BLaER1 (cell line): ENCODE results near the gene EBI3.

Source experiments
- H3K27ac ChIP-seq: shearing (Covaris generic); formaldehyde crosslinking; 2 replicates; pipeline ENCODE4 v1.8.1; 2022
- H3K27me3 ChIP-seq: shearing (Covaris generic); formaldehyde crosslinking; 2 replicates; pipeline ENCODE4 v1.8.1; 2022
- H3K36me3 ChIP-seq: shearing (Covaris generic); formaldehyde crosslinking; 2 replicates; pipeline ENCODE4 v1.8.1; 2022
- H3K4me1 ChIP-seq: shearing (Covaris generic); formaldehyde crosslinking; 2 replicates; pipeline ENCODE4 v1.8.1; 2022
- H3K4me2 ChIP-seq: shearing (Covaris generic); formaldehyde crosslinking; 2 replicates; pipeline ENCODE4 v1.8.1; 2022
- H3K4me3 ChIP-seq: shearing (Covaris generic); formaldehyde crosslinking; 2 replicates; pipeline ENCODE4 v1.8.1; 2022
- H3K9ac ChIP-seq: shearing (Covaris generic); formaldehyde crosslinking; 2 replicates; pipeline ENCODE4 v1.8.1; 2022
- H3K9me3 ChIP-seq: shearing (Covaris generic); formaldehyde crosslinking; 2 replicates; pipeline ENCODE4 v1.8.1; 2022
- H4K20me1 ChIP-seq: shearing (Covaris generic); formaldehyde crosslinking; 2 replicates; pipeline ENCODE4 v1.8.1; 2022
- Cebpa-rat ChIP-seq: shearing (Covaris generic); IDR thresholded peaks from 2 replicates; pipeline ENCODE4 v1.8.1; 2022

The EBI3 gene

GRCh38 chr19:4229179-4229931, at the start of gene EBI3:
Gene EBI3, plus strand, starts transcription at chr19:4229523. Its CDS starts 28 bp downstream, at chr19:4229551.
- Histone ChIP-seq H3K27ac (0 out of 2 replicates have a peak within 1 kb of the TSS, but pooled peaks have one; percentile 30), H4K20me1 (no peaks in the 10 kb centered on the region), H3K4me2 (peak within 1 kb of the TSS; percentile 66), H3K36me3 (no peaks in the 10 kb centered on the region), H3K9me3 (no peaks in the 10 kb centered on the region), H3K27me3 (no peaks in the 10 kb centered on the region), H3K4me1 (peaks cover 13% of the 10 kb centered on the region), H3K4me3 (no peak within 1 kb of the TSS), H3K9ac (no peak within 1 kb of the TSS)
- no peak for TF ChIP-seq Cebpa-rat

- Histone ChIP-seq H3K27ac (no peak overlapping the region), H4K20me1 (no peaks in the 10 kb centered on the region; the same call in 1 of the 2 replicates), H3K4me3 (peak overlapping the region; percentile 86), H3K9me3 (no peaks in the 10 kb centered on the region), H3K4me1 (peaks cover 35% of the 10 kb centered on the region), H3K9ac (peak overlapping the region; percentile 90), H3K27me3 (no peaks in the 10 kb centered on the region), H3K4me2 (peak overlapping the region; percentile 98), H3K36me3 (peaks cover 44% of the 10 kb centered on the region)
- no peak for TF ChIP-seq Cebpa-rat
These were observed 48.2 kb upstream of the EBI3 start for GRCh38 chr19:4181053-4181508.

- Histone ChIP-seq H3K4me2 (peak within 1 kb of the TSS; percentile 98), H3K27me3 (no peaks in the 10 kb centered on the region), H3K36me3 (peaks cover 34% of the 10 kb centered on the region), H3K4me3 (peak within 1 kb of the TSS; percentile 86), H4K20me1 (no peaks in the 10 kb centered on the region; the same call in 1 of the 2 replicates), H3K9ac (peak within 1 kb of the TSS; percentile 90), H3K9me3 (no peaks in the 10 kb centered on the region), H3K27ac (peak within 1 kb of the TSS; percentile 86), H3K4me1 (peaks cover 38% of the 10 kb centered on the region)
- no peak for TF ChIP-seq Cebpa-rat
These were observed 47.1 kb upstream of the EBI3 start, which contains the start of the genes ANKRD24 and SIRT6 for GRCh38 chr19:4182084-4182810. Gene ANKRD24, plus strand, starts transcription at chr19:4182689. Its CDS starts 3,737 bp downstream, at chr19:4186426. Gene SIRT6, minus strand, starts transcription at chr19:4182563. Its CDS starts 24 bp downstream, at chr19:4182539.

GRCh38 chr19:4183967-4184717, 45.2 kb upstream of the EBI3 start:
- H3K9me3 ChIP-seq: no peaks in the 10 kb centered on the region
- H4K20me1 ChIP-seq: no peaks in the 10 kb centered on the region; the same call in 1 of the 2 replicates
- peaks cover 38% of the 10 kb centered on the region for H3K4me1 ChIP-seq
- no peak overlapping the region for H3K4me2 ChIP-seq
- no peaks in the 10 kb centered on the region for H3K27me3 ChIP-seq
- no peak overlapping the region for H3K27ac ChIP-seq
- no peak overlapping the region for H3K4me3 ChIP-seq
- H3K36me3 ChIP-seq: peaks cover 18% of the 10 kb centered on the region
- H3K9ac ChIP-seq: no peak overlapping the region
- TF ChIP-seq Cebpa-rat: no peak

GRCh38 chr19:4184718-4185352, 44.5 kb upstream of the EBI3 start:
- no peak overlapping the region for H3K4me3 ChIP-seq
- H3K27me3 ChIP-seq: no peaks in the 10 kb centered on the region
- no peaks in the 10 kb centered on the region; the same call in 1 of the 2 replicates for H4K20me1 ChIP-seq
- no peaks in the 10 kb centered on the region for H3K9me3 ChIP-seq
- H3K9ac ChIP-seq: no peak overlapping the region
- TF ChIP-seq Cebpa-rat: no peak
- peaks cover 38% of the 10 kb centered on the region for H3K4me1 ChIP-seq
- peaks cover 11% of the 10 kb centered on the region for H3K36me3 ChIP-seq
- H3K4me2 ChIP-seq: no peak overlapping the region
- no peak overlapping the region for H3K27ac ChIP-seq

GRCh38 chr19:4185413-4186086, 43.8 kb upstream of the EBI3 start:
- no peak overlapping the region for H3K27ac ChIP-seq
- H3K4me1 ChIP-seq: peaks cover 34% of the 10 kb centered on the region
- no peak overlapping the region for H3K9ac ChIP-seq
- peaks cover 4% of the 10 kb centered on the region for H3K36me3 ChIP-seq
- H3K4me2 ChIP-seq: no peak overlapping the region
- H4K20me1 ChIP-seq: no peaks in the 10 kb centered on the region; the same call in 1 of the 2 replicates
- no peak for TF ChIP-seq Cebpa-rat
- H3K9me3 ChIP-seq: no peaks in the 10 kb centered on the region
- H3K27me3 ChIP-seq: no peaks in the 10 kb centered on the region
- H3K4me3 ChIP-seq: no peak overlapping the region

- Histone ChIP-seq H3K27ac (no peak overlapping the region), H3K27me3 (no peaks in the 10 kb centered on the region), H3K36me3 (no peaks in the 10 kb centered on the region), H3K9me3 (no peaks in the 10 kb centered on the region), H3K4me1 (peaks cover 31% of the 10 kb centered on the region), H4K20me1 (no peaks in the 10 kb centered on the region), H3K4me2 (no peak overlapping the region), H3K9ac (no peak overlapping the region), H3K4me3 (no peak overlapping the region)
- TF ChIP-seq Cebpa-rat: no peak
These were observed 43.0 kb upstream of the EBI3 start for GRCh38 chr19:4186087-4186993.
